Spleen (tissue), 11 donors: ENCODE measurements around the gene SCFD2. TPM values are rescaled to one million over a fixed set of nuclear protein-coding genes. Genes with fewer than 3 reads are reported as not detected.
A peak's percentile ranks its signal among the peaks of the same experiment; 100 is the strongest.

Experiments
- DNase-seq: peaks from one replicate; pipeline ENCODE4 v3.0.0-alpha.2; 2020
- H3K27ac ChIP-seq, 8 donors: fragments of 200-600 bp; sonication (generic) in 7 of 8; 1 replicate in 4 of 8; 2 replicates in 4 of 8; pipeline versions ENCODE4 v1.5.0 to v1.8.0; 2016 to 2021; ENCODE audit warnings: inconsistent platforms in 4 of 8, mild to moderate bottlenecking in 4 of 8, moderate library complexity in 1 of 8
- H3K27me3 ChIP-seq, 7 donors: fragments of 200-600 bp; sonication (generic) in 6 of 7; replicated peaks in 1 of 7; 1 replicate in 4 of 7; 2 replicates in 3 of 7; pipeline versions ENCODE4 v1.5.0 to v1.8.0; 2016 to 2021; ENCODE audit warnings: inconsistent platforms in 3 of 7, mild to moderate bottlenecking in 1 of 7
- H3K36me3 ChIP-seq, 6 donors: fragments of 200-600 bp; sonication (generic) in 5 of 6; 1 replicate in 4 of 6; 2 replicates in 2 of 6; pipeline versions ENCODE4 v1.5.0 to v1.8.0; 2016 to 2021; ENCODE audit warnings: inconsistent platforms in 2 of 6
- H3K4me1 ChIP-seq, 6 donors: fragments of 200-600 bp; sonication (generic) in 5 of 6; 1 replicate in 3 of 6; 2 replicates in 3 of 6; pipeline versions ENCODE4 v1.5.0 to v1.8.0; 2016 to 2021; ENCODE audit warnings: inconsistent platforms in 3 of 6
- H3K4me3 ChIP-seq, 8 donors: fragments of 200-600 bp; sonication (generic) in 7 of 8; 1 replicate in 4 of 8; 2 replicates in 4 of 8; pipeline versions ENCODE4 v1.5.0 to v1.8.0; 2016 to 2021; ENCODE audit warnings: inconsistent platforms in 4 of 8, mild to moderate bottlenecking in 4 of 8, moderate library complexity in 2 of 8
- H3K9me3 ChIP-seq, 8 donors: fragments of 200-600 bp; sonication (generic) in 7 of 8; 1 replicate in 4 of 8; 2 replicates in 4 of 8; pipeline versions ENCODE4 v1.5.0 to v1.8.0; 2016 to 2021; ENCODE audit warnings: inconsistent platforms in 4 of 8
- CTCF ChIP-seq, 11 experiments: fragments of 200-600 bp in 7 of 11; fragments of 450-650 bp in 4 of 11; sonication (generic) in 4 of 11; IDR thresholded peaks in 8 of 11; conservative IDR thresholded peaks in 3 of 11; 1 replicate in 7 of 11; 2 replicates in 4 of 11; pipeline versions ENCODE4 v1.4.0 to v1.8.0; 2016 to 2021; ENCODE audit warnings: antibody characterized with exemption in 11 of 11, inconsistent platforms in 4 of 11, mild to moderate bottlenecking in 1 of 11
- POLR2A ChIP-seq, 3 donors: fragments of 450-650 bp; IDR thresholded peaks; one replicate each; pipeline ENCODE4 v1.5.1; 2017; ENCODE audit warnings: antibody characterized with exemption in 3 of 3, mild to moderate bottlenecking in 1 of 3
- POLR2AphosphoS5 ChIP-seq, 3 donors: sonication (generic); formaldehyde crosslinking; IDR thresholded peaks; one replicate each; pipeline ENCODE4 v1.5.1; 2017; ENCODE audit warnings: antibody characterized with exemption in 3 of 3
- WGBS, 5 donors: extraction: QIAGEN DNeasy Blood & Tissue Kit in 3 of 5; methylation state at CpG; one replicate each; pipeline versions ENCODE4 v1.1.5 to v1.1.7; 2013 to 2018; 5-methylcytosine and 5-hydroxymethylcytosine counted together
- intact Hi-C: fragments of 100-400 bp; cut with DNase I; formaldehyde crosslinking; loops from one replicate; pipeline ENCODE4 v1.15.0; 2023; ENCODE audit warnings: low total_unique reads
- polyA plus RNA-seq, 3 donors: library from polyadenylated mRNA; stranded (reverse); fragments of 200-250 nt; gene quantifications; one replicate each; pipeline ENCODE4 v1.2.1, GENCODE V29; 2013
- total RNA-seq, 7 donors: library from RNA; depleted of rRNA in 3 of 7; stranded (reverse); fragments of >200 nt in 3 of 7; fragmentation: NEBNext Ultra II Directional in 4 of 7; extraction: Animal tissue kit (Norgen Biotek cat#: 25700) in 4 of 7; gene quantifications; one replicate each; pipeline versions ENCODE4 v1.1.0 to v1.2.1, GENCODE V29; 2016 to 2021
- donor health status: healthy with polysubstance abuse.
- donor health status: DM: no; HTN: no; CAD: no; lungs with moderate emphysema.
- donor health status: DM: no; HTN: no; CAD: no.
- donor health status: Bipolar disorder and iron deficiency.
- donor health status: healthy.
- donor health status: DM: no; HTN: no; CAD: no.
- donor health status: DM: yes; HTN: yes; CAD: no.

SCFD2 gene
- total and polyA plus RNA-seq, 10 donors, result 3.6 to 42.1 (median 21.1) TPM

GRCh38 chr4:53195815-53196661, 169.8 kb downstream of the SCFD2 start:
- intact Hi-C loops, result loop anchor here (5.0 kb wide), 1 partner anchor 1036 kb away; no protein-coding TSS in a partner anchor
- Histone ChIP-seq H3K4me1 (peaks cover 0 to 10% (median 0%) of the 10 kb centered on the region in 6 donors), H3K27me3 (no peaks in the 10 kb centered on the region), H3K27ac (peak overlapping the region in 2 of 8 donors; percentile 11 to 16), H3K9me3 (no peaks in the 10 kb centered on the region), H3K4me3 (no peak overlapping the region), H3K36me3 (no peaks in the 10 kb centered on the region)
- TF ChIP-seq POLR2A (IDR thresholded peaks at IDR 0.05) (no peak), CTCF (IDR thresholded peaks at IDR 0.05 in 8 of 11, conservative IDR thresholded peaks at IDR 0.05 in 3 of 11) (no peak), POLR2AphosphoS5 (IDR thresholded peaks at IDR 0.05) (no peak)
- WGBS, 5 donors, result 34 to 49% (median 38%) methylated on average over 7 of the region's 7 CpGs
- no peak for DNase-seq

- Histone ChIP-seq H3K36me3 (no peaks in the 10 kb centered on the region), H3K4me1 (peaks cover 0 to 10% (median 0%) of the 10 kb centered on the region in 6 donors), H3K27ac (no peak overlapping the region), H3K9me3 (no peaks in the 10 kb centered on the region), H3K4me3 (no peak overlapping the region), H3K27me3 (no peaks in the 10 kb centered on the region)
- intact Hi-C loops, result loop anchor here (5.0 kb wide), 1 partner anchor 1038 kb away; no protein-coding TSS in a partner anchor
- DNase-seq, result peak; percentile 53
- WGBS, 5 donors, result 94 to 96% (median 95%) methylated on average over 5 of the region's 5 CpGs
- TF ChIP-seq POLR2A (IDR thresholded peaks at IDR 0.05) (no peak), CTCF (IDR thresholded peaks at IDR 0.05 in 8 of 11, conservative IDR thresholded peaks at IDR 0.05 in 3 of 11) (no peak), POLR2AphosphoS5 (IDR thresholded peaks at IDR 0.05) (no peak)
These were observed 171.1 kb downstream of the SCFD2 start for GRCh38 chr4:53194727-53195126.

DNA sequence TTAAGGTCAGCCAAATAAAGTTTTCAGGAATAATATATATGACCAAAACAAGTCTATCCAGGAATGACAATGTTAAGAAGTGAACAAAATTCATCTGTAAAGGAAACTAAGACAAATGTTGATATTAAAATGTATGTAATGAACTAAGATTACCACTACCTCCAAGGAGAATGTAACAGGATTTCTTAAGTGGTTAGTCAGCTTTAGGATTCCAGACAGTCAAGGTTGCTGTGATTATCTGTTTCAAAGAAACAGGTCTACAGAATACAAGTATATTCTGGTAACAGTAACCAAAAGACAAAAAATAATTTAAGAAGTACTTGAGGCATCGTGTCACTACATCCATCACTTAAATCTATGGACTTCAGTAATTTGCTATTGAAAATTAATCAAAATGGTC, 172.8 kb downstream of the SCFD2 start:
- Histone ChIP-seq H3K27ac (no peak overlapping the region), H3K4me1 (peaks cover 0 to 10% (median 0%) of the 10 kb centered on the region in 6 donors), H3K9me3 (no peaks in the 10 kb centered on the region), H3K4me3 (no peak overlapping the region), H3K36me3 (no peaks in the 10 kb centered on the region), H3K27me3 (no peaks in the 10 kb centered on the region)
- 91 to 97% (median 93%) methylated on average over 1 of the region's 1 CpG for WGBS, 5 donors
- DNase-seq, result no peak
- TF ChIP-seq CTCF (IDR thresholded peaks at IDR 0.05 in 8 of 11, conservative IDR thresholded peaks at IDR 0.05 in 3 of 11), result no peak
- no peak for TF ChIP-seq POLR2AphosphoS5 (IDR thresholded peaks at IDR 0.05)
- TF ChIP-seq POLR2A (IDR thresholded peaks at IDR 0.05), result no peak
- intact Hi-C loops, result no loop called here

DNA sequence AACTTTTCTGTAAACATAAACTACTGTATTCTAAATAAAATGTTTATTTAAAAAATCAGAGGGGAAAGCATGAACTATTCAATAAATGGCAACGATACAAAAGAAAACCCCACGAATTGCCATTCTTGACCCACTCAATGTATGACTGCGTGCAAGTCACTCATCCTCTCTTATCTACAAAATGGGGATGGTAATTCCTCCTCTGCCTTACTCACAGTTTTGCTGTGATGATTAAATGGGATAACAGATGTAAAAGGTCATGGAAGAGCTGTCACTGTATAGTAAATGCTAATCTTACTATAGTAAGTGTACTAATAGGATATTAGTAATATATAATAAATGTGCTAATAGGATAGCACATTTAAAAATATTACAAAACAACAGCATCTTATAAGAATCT, 173.4 kb downstream of the SCFD2 start:
- no peak for DNase-seq
- intact Hi-C loops, result no loop called here
- H3K4me3 ChIP-seq, result no peak overlapping the region
- no peak overlapping the region for H3K27ac ChIP-seq
- H3K4me1 ChIP-seq, result peaks cover 0 to 10% (median 0%) of the 10 kb centered on the region in 6 donors
- H3K27me3 ChIP-seq, result no peaks in the 10 kb centered on the region
- no peaks in the 10 kb centered on the region for H3K36me3 ChIP-seq
- no peaks in the 10 kb centered on the region for H3K9me3 ChIP-seq
- WGBS, 5 donors, result 92 to 99% (median 95%) methylated on average over 3 of the region's 3 CpGs
- TF ChIP-seq POLR2A (IDR thresholded peaks at IDR 0.05), result no peak
- TF ChIP-seq CTCF (IDR thresholded peaks at IDR 0.05 in 8 of 11, conservative IDR thresholded peaks at IDR 0.05 in 3 of 11), result no peak
- no peak for TF ChIP-seq POLR2AphosphoS5 (IDR thresholded peaks at IDR 0.05)
